Lung (tissue), 12 donors: ENCODE results near the gene LTBP2. TPM values are rescaled to one million over a fixed set of nuclear protein-coding genes. Genes with fewer than 3 reads are reported as not detected.

Source experiments
- ATAC-seq: fragments of 200-7000 bp; cut with Tn5 transposase; one replicate; pipeline ENCODE4 v1.9.1; 2020; ENCODE audit warnings: moderate number of reproducible peaks; ENCODE audit not compliant: insufficient read depth, low FRiP score
- DNase-seq, 3 donors: peaks; one replicate each; pipeline ENCODE4 v3.0.0-alpha.2; 2013 to 2017
- H3K27ac ChIP-seq, 2 donors: one replicate each; pipeline ENCODE4 v1.5.1; 2013; ENCODE audit warnings: mild to moderate bottlenecking in 2 of 2, moderate library complexity in 2 of 2, control low read depth in 1 of 2, inconsistent platforms in 1 of 2, low read depth in 1 of 2, low read length in 1 of 2
- H3K27me3 ChIP-seq, 3 donors: one replicate each; pipeline ENCODE4 v1.5.1; 2013; ENCODE audit warnings: low read length in 2 of 3; ENCODE audit not compliant: control insufficient read depth in 3 of 3, insufficient read depth in 3 of 3
- H3K36me3 ChIP-seq, 4 donors: one replicate each; pipeline ENCODE4 v1.5.1; 2013; ENCODE audit warnings: low read length in 4 of 4, mild to moderate bottlenecking in 1 of 4, moderate library complexity in 1 of 4; ENCODE audit not compliant: control insufficient read depth in 4 of 4, insufficient read depth in 4 of 4
- H3K4me1 ChIP-seq, 5 donors: one replicate each; pipeline ENCODE4 v1.5.1; 2013; ENCODE audit warnings: low read length in 5 of 5, mild to moderate bottlenecking in 2 of 5, moderate library complexity in 1 of 5; ENCODE audit not compliant: control insufficient read depth in 5 of 5, insufficient read depth in 5 of 5
- H3K4me3 ChIP-seq: one replicate; pipeline ENCODE4 v1.5.1; 2013; ENCODE audit warnings: mild to moderate bottlenecking, control low read depth, moderate library complexity
- H3K9ac ChIP-seq, 2 donors: one replicate each; pipeline ENCODE4 v1.5.1; 2013; ENCODE audit warnings: low read length in 2 of 2, control low read depth in 1 of 2; ENCODE audit not compliant: insufficient read depth in 1 of 2
- H3K9me3 ChIP-seq, 4 donors: one replicate each; pipeline ENCODE4 v1.5.1; 2013; ENCODE audit warnings: low read length in 3 of 4, mild to moderate bottlenecking in 1 of 4, moderate library complexity in 1 of 4; ENCODE audit not compliant: control insufficient read depth in 4 of 4, insufficient read depth in 3 of 4
- CTCF ChIP-seq: IDR thresholded peaks from 2 replicates; pipeline ENCODE4 v1.5.1; 2012; ENCODE audit warnings: mild to moderate bottlenecking; ENCODE audit errors: control extremely low read depth, extremely low read depth
- WGBS, 2 donors: extraction: QIAGEN DNeasy Blood & Tissue Kit; methylation state at CpG; one replicate each; pipeline ENCODE4 v1.1.7; 2013; 5-methylcytosine and 5-hydroxymethylcytosine counted together
- polyA plus RNA-seq, 2 donors: library from polyadenylated mRNA; stranded (reverse); fragments of 200-250 nt; gene quantifications; one replicate each; pipeline ENCODE4 v1.2.1, GENCODE V29; 2013
- total RNA-seq, 2 donors: library from RNA; depleted of rRNA in 1 of 2; stranded (reverse); fragments of >200 nt in 1 of 2; gene quantifications; one replicate each; pipeline ENCODE4 v1.2.1, GENCODE V29; 2014 to 2021
- donor health status: control.
- donor health status: control.
- donor health status: Bipolar disorder and iron deficiency.
- donor health status: healthy.
- donor health status: DM: yes; HTN: yes; CAD: no.

LTBP2 gene
- total and polyA plus RNA-seq, 4 donors: 13.2 to 78.4 (median 25.8) TPM

- H3K9ac ChIP-seq: no peak overlapping the region
- H3K4me1 ChIP-seq: peaks cover 0 to 4% (median 0%) of the 10 kb centered on the region in 5 donors
- no peaks in the 10 kb centered on the region for H3K36me3 ChIP-seq
- H3K27ac ChIP-seq: no peak overlapping the region
- H3K4me3 ChIP-seq: no peak overlapping the region
- no peaks in the 10 kb centered on the region for H3K27me3 ChIP-seq
- 91 to 96% methylated on average over 10 of the region's 10 CpGs for WGBS, 2 donors
- DNase-seq: no peak
- no peaks in the 10 kb centered on the region for H3K9me3 ChIP-seq
- no peak for ATAC-seq
- no peak for TF ChIP-seq CTCF
Measured at GRCh38 chr14:74542056-74542685, 69.9 kb downstream of the LTBP2 start.

GRCh38 chr14:74541225-74541624 lies 70.8 kb downstream of the LTBP2 start:
- no peak for ATAC-seq
- no peak for TF ChIP-seq CTCF

GRCh38 chr14:74539503-74539902 lies 72.5 kb downstream of the LTBP2 start:
- Histone ChIP-seq H3K27me3 (no peaks in the 10 kb centered on the region), H3K36me3 (peaks cover 0 to 2% (median 0%) of the 10 kb centered on the region in 4 donors), H3K4me1 (peaks cover 0 to 3% (median 0%) of the 10 kb centered on the region in 5 donors), H3K9ac (no peak overlapping the region), H3K9me3 (no peaks in the 10 kb centered on the region), H3K27ac (no peak overlapping the region), H3K4me3 (no peak overlapping the region)
- ATAC-seq (no peak), DNase-seq (no peak)
- TF ChIP-seq CTCF: no peak
- 68 to 74% methylated on average over 4 of the region's 4 CpGs for WGBS, 2 donors

More at GRCh38 chr14:74541225-74541624, 70.8 kb downstream of the LTBP2 start:
- H3K4me1 ChIP-seq: no peaks in the 10 kb centered on the region
- H3K36me3 ChIP-seq: no peaks in the 10 kb centered on the region
- H3K9ac ChIP-seq: no peak overlapping the region
- H3K27ac ChIP-seq: no peak overlapping the region
- DNase-seq: no peak
- H3K27me3 ChIP-seq: no peaks in the 10 kb centered on the region
- H3K4me3 ChIP-seq: no peak overlapping the region
- WGBS, 2 donors: 82 to 87% methylated on average over 3 of the region's 3 CpGs
- no peaks in the 10 kb centered on the region for H3K9me3 ChIP-seq
